ENCODE results near the gene FOXP1. TPM values are rescaled to one million over a fixed set of nuclear protein-coding genes. Genes with fewer than 3 reads are reported as not detected.

Gene FOXP1
- total and polyA plus RNA-seq, 8 donors, result 95.1 to 143 (median 123) TPM

DNA sequence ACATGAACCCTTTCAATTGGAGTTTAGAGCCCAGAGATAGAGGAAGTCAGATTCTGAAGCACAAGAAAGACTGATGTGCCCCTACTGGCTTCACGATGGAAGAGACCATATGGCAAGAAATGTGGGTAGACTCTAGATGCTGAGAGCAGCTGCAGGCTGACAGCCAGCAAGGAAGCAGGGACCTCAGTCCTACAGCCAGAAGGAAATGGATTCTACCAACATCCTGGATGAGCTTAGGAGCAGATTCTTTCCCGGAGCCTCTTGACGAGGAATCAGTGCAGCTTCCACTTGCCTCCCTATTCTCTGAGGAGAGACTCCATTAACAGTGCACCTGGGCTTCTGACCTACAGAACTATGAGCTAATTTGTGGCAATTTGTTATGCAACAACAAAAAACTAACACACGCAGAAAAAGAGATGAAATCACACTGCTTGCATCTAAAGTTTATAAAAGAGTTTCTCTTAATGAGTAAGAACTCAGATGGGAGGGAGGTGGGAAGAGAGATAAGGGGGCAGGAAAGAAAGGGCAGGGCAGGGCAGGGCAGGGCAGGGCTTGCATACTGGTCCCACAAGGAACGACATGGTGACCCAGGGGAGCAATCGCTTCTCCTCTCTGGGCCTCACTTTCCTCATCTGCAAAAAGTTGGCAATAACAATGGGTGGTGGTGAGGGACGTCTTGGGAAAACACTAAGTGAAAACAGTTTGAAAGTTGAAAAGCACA is 440.9 kb downstream of the FOXP1 start:
- no peaks in the 10 kb centered on the region for H3K36me3 ChIP-seq
- H3K27ac ChIP-seq, result peak overlapping the region in 1 of 2 donors; percentile 18
- TF ChIP-seq, protein P1, sequence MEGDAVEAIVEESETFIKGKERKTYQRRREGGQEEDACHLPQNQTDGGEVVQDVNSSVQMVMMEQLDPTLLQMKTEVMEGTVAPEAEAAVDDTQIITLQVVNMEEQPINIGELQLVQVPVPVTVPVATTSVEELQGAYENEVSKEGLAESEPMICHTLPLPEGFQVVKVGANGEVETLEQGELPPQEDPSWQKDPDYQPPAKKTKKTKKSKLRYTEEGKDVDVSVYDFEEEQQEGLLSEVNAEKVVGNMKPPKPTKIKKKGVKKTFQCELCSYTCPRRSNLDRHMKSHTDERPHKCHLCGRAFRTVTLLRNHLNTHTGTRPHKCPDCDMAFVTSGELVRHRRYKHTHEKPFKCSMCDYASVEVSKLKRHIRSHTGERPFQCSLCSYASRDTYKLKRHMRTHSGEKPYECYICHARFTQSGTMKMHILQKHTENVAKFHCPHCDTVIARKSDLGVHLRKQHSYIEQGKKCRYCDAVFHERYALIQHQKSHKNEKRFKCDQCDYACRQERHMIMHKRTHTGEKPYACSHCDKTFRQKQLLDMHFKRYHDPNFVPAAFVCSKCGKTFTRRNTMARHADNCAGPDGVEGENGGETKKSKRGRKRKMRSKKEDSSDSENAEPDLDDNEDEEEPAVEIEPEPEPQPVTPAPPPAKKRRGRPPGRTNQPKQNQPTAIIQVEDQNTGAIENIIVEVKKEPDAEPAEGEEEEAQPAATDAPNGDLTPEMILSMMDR (IDR thresholded peaks at IDR 0.05), result no peak
- no peaks in the 10 kb centered on the region for H3K9me3 ChIP-seq
- DNase-seq (no peak), ATAC-seq (peak; percentile 13)
- intact Hi-C loops (cut with DNase I), result no loop called here
- H3K4me1 ChIP-seq, result no peaks in the 10 kb centered on the region
- no peak overlapping the region for H3K4me3 ChIP-seq
- H3K27me3 ChIP-seq, result no peaks in the 10 kb centered on the region

DNA sequence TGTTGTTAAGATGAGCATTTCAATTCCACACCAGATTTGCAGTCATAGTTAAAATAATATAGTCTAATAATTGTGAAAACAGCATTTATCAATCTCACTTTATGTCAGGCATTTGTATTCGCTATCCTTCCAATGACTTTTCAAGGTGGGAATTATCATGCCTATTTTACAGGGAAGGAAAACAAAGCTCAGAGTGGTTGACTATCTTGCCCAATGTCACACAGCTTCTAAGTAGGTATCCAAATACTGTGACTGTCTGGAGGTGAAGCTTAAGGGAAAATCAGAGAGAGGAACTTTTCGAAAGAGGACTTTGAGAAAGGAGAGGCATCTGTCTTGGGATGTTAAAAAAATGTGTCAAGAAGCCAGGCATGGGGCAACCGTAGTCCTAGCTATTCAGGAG is 443.1 kb downstream of the FOXP1 start:
- intact Hi-C loops (cut with DNase I), result no loop called here
- H3K36me3 ChIP-seq, result no peaks in the 10 kb centered on the region

DNA sequence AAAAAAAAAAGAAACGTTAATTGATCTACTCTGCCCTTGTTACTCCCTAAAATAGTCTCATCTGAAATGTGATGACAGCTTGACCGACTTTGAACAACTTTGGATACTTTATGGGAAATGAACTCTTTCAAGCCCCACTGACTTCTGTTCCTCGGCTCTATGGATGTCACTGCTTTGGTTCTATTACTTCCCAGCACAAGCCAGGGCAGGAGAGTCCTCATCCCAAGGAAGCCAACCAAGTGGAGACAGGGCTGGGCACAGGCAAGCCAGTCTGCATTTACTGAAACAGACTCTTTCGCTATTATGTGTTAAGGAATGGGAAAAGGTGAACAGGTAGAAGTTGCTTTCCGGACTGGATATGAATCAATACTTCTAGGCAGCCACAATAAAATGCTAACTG is 444.0 kb downstream of the FOXP1 start:
- DNase-seq, result no peak
- intact Hi-C loops (cut with DNase I), result no loop called here

More for the DNA sequence above, 443.1 kb downstream of the FOXP1 start:
- TF ChIP-seq, protein P1 (IDR thresholded peaks at IDR 0.05), result no peak
- Histone ChIP-seq H3K9me3 (no peaks in the 10 kb centered on the region), H3K27ac (no peak overlapping the region), H3K4me1 (peaks cover 3 to 9% of the 10 kb centered on the region in 2 donors), H3K4me3 (no peak overlapping the region), H3K27me3 (no peaks in the 10 kb centered on the region)
- no peak for ATAC-seq
- DNase-seq, result no peak

DNA sequence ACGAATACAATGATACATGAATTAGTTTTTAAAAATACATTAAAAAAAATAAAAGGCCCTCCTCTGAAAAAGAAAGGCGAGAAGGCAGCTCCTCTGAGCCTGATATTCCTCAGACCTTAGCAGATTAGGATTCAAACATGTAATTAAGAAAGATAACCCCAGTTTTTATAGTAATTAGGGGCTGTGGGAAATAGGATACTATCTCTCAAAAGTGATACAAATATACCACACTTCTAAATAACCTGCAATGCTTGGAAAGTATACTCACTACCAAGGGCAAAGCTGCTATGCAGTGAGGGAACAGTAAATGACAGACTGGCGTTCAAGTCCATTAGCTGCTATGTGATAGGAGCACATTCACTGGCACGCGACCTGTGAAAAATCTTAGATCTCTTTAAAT is 445.1 kb downstream of the FOXP1 start:
- ATAC-seq (no peak), DNase-seq (no peak)
- no peaks in the 10 kb centered on the region for H3K27me3 ChIP-seq
- intact Hi-C loops (cut with DNase I), result no loop called here
- TF ChIP-seq, protein P1 (IDR thresholded peaks at IDR 0.05), result no peak
- no peaks in the 10 kb centered on the region for H3K9me3 ChIP-seq
- peaks cover 5 to 29% of the 10 kb centered on the region in 2 donors for H3K4me1 ChIP-seq
- H3K4me3 ChIP-seq, result no peak overlapping the region
- no peaks in the 10 kb centered on the region for H3K36me3 ChIP-seq
- no peak overlapping the region for H3K27ac ChIP-seq

More for the DNA sequence above, 444.0 kb downstream of the FOXP1 start:
- no peak overlapping the region for H3K27ac ChIP-seq
- no peak overlapping the region for H3K4me3 ChIP-seq
- H3K27me3 ChIP-seq, result no peaks in the 10 kb centered on the region
- H3K36me3 ChIP-seq, result no peaks in the 10 kb centered on the region
- no peaks in the 10 kb centered on the region for H3K9me3 ChIP-seq
- peaks cover 5 to 19% of the 10 kb centered on the region in 2 donors for H3K4me1 ChIP-seq
- TF ChIP-seq, protein P1 (IDR thresholded peaks at IDR 0.05), result no peak
- ATAC-seq, result no peak

DNA sequence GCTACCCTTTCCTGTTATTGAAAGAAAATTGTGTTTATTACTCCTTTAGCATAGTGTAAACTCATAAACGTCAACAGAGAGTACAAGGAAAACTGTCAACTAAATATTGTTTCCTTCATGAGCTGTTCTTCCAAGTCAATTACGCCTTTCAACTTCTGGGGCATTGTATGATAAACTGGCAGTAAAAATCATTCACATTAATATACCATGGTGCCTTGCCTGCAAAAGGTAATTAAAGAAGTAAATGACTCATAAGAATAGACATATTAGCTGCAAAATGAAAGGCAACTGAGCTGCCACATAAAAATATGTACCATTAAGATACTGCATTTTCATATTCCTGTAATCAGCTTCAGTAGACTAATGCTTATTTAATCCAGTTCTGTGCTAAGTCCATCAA is 447.3 kb downstream of the FOXP1 start:
- peaks cover 15 to 43% of the 10 kb centered on the region in 2 donors for H3K4me1 ChIP-seq
- no peak overlapping the region for H3K27ac ChIP-seq
- no peak overlapping the region for H3K4me3 ChIP-seq
- intact Hi-C loops (cut with DNase I), result no loop called here
- DNase-seq, result no peak
- no peak for ATAC-seq
- no peaks in the 10 kb centered on the region for H3K9me3 ChIP-seq
- no peaks in the 10 kb centered on the region for H3K36me3 ChIP-seq
- H3K27me3 ChIP-seq, result no peaks in the 10 kb centered on the region
- TF ChIP-seq, protein P1 (IDR thresholded peaks at IDR 0.05), result no peak
